ENCODE results near the gene TUBA8. TPM values are rescaled to one million over a fixed set of nuclear protein-coding genes. Genes with fewer than 3 reads are reported as not detected.
A peak's percentile ranks its signal among the peaks of the same experiment; 100 is the strongest.
"Not testable (repeated sequence)": the region's sequence is repeated elsewhere in the genome, so short reads cannot be mapped to it uniquely, and the experiment has no call there.

Gene TUBA8
- total and polyA plus RNA-seq, 2 donors (not counting 3 experiments of a cell fraction or from before 2014, with no cell fraction given), result 6.9 to 8.9 TPM

- ChIA-PET CTCF (no interaction called here), POLR2A (no interaction called here)
- dilution Hi-C loops (cut with MboI; ENCODE audit: extremely low pct_ligation_motif_present, low sequenced_read_pairs) (no loop called here), intact Hi-C loops (cut with micrococcal nuclease) (no loop called here)
- DNase-seq (ENCODE audit: low read depth, low spot score) (peak; percentile 7), FAIRE-seq (no peak)
- Histone ChIP-seq H3K36me3 (ENCODE audit: control insufficient read depth in 2 of 2, extremely low read depth in 1 of 2, insufficient read depth in 2 of 2, low read length in 2 of 2) (no peaks in the 10 kb centered on the region), H3K9me1 (replicated peaks; ENCODE audit: control insufficient read depth, extremely low read depth, insufficient read depth, low read length) (no peaks in the 10 kb centered on the region), H3K9ac (replicated peaks; ENCODE audit: extremely low read depth, insufficient read depth, low read length) (no peak overlapping the region), H4K20me1 (replicated peaks; ENCODE audit: control insufficient read depth, extremely low read depth, insufficient read depth, low read length) (no peaks in the 10 kb centered on the region), H3K27ac (ENCODE audit: insufficient read depth, low read depth, low read length) (no peak overlapping the region), H3K9me3 (replicated peaks; ENCODE audit: control insufficient read depth, insufficient read depth, low read length) (no peaks in the 10 kb centered on the region), H3K79me2 (ENCODE audit: control insufficient read depth, insufficient read depth, low read length) (no peaks in the 10 kb centered on the region), H3K4me2 (ENCODE audit: insufficient read depth, low read length) (no peak overlapping the region), H3K27me3 (ENCODE audit: control insufficient read depth in 2 of 2, insufficient read depth in 2 of 2, low read length in 2 of 2) (no peaks in the 10 kb centered on the region), H3K4me1 (ENCODE audit: control insufficient read depth, extremely low read depth, insufficient read depth, low read length) (no peaks in the 10 kb centered on the region), H3K4me3 (replicated peaks in 1 of 3; ENCODE audit: insufficient read depth in 1 of 3, low read depth in 1 of 3, low read length in 3 of 3) (no peak overlapping the region), H2AFZ (ENCODE audit: low read depth, low read length) (no peak overlapping the region)
- TF ChIP-seq CTCF (IDR thresholded peaks at IDR 0.05; ENCODE audit: extremely low read depth in 1 of 2, insufficient read depth in 1 of 2, low read depth in 1 of 2, low read length in 2 of 2) (peak in 1 of 2 donors; percentile 17), JUN (IDR thresholded peaks at IDR 0.05; ENCODE audit: borderline replicate concordance, insufficient read depth, insufficient read length, low read depth) (no peak)
- no TSS peak for BruUV-seq (replicated peaks)
Measured at GRCh38 chr22:18121954-18122554, 11.4 kb downstream of the TUBA8 start.

- POLR2A ChIA-PET, result not testable (repeated sequence)
Measured at GRCh38 chr22:18123476-18124025, 12.9 kb downstream of the TUBA8 start.

More at GRCh38 chr22:18123476-18124025, 12.9 kb downstream of the TUBA8 start:
- H3K9ac ChIP-seq (replicated peaks; ENCODE audit: extremely low read depth, insufficient read depth, low read length); BruUV-seq (replicated peaks); H3K27me3 ChIP-seq (ENCODE audit: control insufficient read depth in 2 of 2, insufficient read depth in 2 of 2, low read length in 2 of 2); H3K4me3 ChIP-seq (replicated peaks in 1 of 3; ENCODE audit: insufficient read depth in 1 of 3, low read depth in 1 of 3, low read length in 3 of 3); H4K20me1 ChIP-seq (replicated peaks; ENCODE audit: control insufficient read depth, extremely low read depth, insufficient read depth, low read length); FAIRE-seq; H3K4me2 ChIP-seq (ENCODE audit: insufficient read depth, low read length); H3K4me1 ChIP-seq (ENCODE audit: control insufficient read depth, extremely low read depth, insufficient read depth, low read length); H2AFZ ChIP-seq (ENCODE audit: low read depth, low read length); H3K79me2 ChIP-seq (ENCODE audit: control insufficient read depth, insufficient read depth, low read length); H3K9me3 ChIP-seq (replicated peaks; ENCODE audit: control insufficient read depth, insufficient read depth, low read length); H3K27ac ChIP-seq (ENCODE audit: insufficient read depth, low read depth, low read length); H3K9me1 ChIP-seq (replicated peaks; ENCODE audit: control insufficient read depth, extremely low read depth, insufficient read depth, low read length); dilution Hi-C loops (cut with MboI; ENCODE audit: extremely low pct_ligation_motif_present, low sequenced_read_pairs); DNase-seq (ENCODE audit: low read depth, low spot score); H3K36me3 ChIP-seq (ENCODE audit: control insufficient read depth in 2 of 2, extremely low read depth in 1 of 2, insufficient read depth in 2 of 2, low read length in 2 of 2); intact Hi-C loops (cut with micrococcal nuclease): not testable (repeated sequence)
- CTCF ChIA-PET, result interaction anchor here (1.9 kb wide), 1 partner anchor 46 kb away, joined by 3 read pairs; the partner anchor contains the start of gene PEX26
